ENCODE results near the gene HAPLN1.

The HAPLN1 gene

DNA sequence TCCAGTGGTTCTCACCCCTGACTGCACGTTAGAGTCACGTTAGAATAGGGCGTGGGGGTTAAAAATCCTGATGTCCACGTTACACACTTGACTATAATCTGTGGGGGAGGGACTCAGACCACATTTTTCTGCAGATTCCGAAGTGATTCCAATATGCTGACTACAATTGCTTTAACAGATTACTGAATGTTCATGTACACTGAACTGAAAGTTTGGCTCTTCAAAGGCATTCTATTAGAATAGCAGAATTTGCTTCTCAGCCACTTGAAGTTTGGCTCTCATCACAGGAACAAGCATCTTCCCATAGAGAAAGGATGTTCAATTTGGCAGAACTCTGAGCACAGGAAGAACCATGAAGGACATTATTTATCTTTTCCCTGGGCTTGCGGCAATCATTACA, 84.5 kb downstream of the HAPLN1 start:
- DNase-seq = no peak

- DNase-seq = no peak
Observed at GRCh38 chr5:83633285-83633684, 87.4 kb downstream of the HAPLN1 start.

DNA sequence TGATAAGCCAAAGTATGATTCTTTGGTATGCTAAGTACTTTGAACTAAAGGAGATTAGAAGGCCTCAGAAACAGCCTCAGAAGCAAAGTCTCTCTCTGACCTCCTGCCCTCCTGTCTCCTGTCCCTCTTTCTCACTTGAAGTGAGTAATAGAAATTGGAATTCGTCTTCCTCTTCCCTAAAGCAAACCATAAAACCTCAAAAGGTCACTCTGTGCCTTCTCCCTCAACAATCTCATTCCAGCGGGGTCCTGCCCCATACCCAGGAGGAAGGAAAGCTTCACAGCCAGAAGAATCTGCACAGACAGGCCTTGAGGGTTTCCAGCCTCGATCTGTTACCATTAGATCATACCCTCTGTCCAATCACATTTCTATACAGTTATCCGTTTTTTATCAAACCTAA, 87.8 kb downstream of the HAPLN1 start:
- no peak for DNase-seq

- no peak for DNase-seq
Observed at GRCh38 chr5:83628360-83628759, 92.3 kb downstream of the HAPLN1 start.

- no peak for DNase-seq
Observed at GRCh38 chr5:83614841-83615240, 105.8 kb downstream of the HAPLN1 start.

DNA sequence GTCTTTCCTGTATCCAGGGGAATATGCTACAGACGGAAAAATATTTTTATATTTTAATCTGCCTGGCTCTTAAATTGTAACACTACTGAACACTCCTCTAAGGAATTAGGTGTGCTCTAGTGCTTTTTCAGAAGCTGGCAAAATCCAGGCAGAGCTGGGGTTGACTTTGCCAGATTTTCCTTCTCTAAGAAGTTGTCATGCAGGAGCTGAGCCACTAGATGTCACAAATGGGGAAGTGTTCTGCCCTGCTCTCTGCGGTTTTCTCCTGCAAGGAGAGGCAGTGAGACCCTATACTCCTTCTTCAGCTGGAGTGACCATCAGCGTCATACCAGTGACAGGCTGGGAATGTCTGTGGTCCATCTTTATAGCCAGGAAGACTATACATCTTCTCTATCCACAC, 112.5 kb downstream of the HAPLN1 start:
- DNase-seq = no peak

DNA sequence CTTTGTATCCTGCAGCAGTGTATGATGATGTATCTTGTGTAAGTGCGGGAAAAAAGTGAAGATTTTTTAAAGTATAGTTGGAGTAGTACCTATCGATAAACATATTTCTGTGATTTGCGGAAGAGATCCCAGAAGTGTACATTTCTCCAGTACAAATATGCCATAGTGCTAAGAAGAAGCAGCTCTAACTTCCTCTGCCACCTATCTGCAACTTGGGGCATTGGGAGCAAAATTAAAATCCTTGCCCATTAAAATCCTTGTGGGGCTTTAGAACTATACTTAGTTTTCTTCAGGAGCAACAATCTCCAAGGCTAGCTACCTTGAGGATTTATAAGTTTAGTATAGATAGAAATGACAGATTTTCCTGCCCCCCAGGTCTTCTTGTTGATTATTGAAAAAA, 125.4 kb downstream of the HAPLN1 start:
- no peak for DNase-seq

GRCh38 chr5:83590966-83591365, 129.7 kb downstream of the HAPLN1 start:
- DNase-seq = no peak

GRCh38 chr5:83589786-83590185, 130.9 kb downstream of the HAPLN1 start:
- no peak for DNase-seq

Data from activated CD4-positive, alpha-beta T cell treated with anti-CD3 and anti-CD28 coated beads, Interleukin-2, amount 50 U/mL, for 1 hour (primary cell).